Activated CD4-positive, alpha-beta T cell treated with anti-CD3 and anti-CD28 coated beads, Interleukin-2, amount 50 U/mL, for 48 hours (primary cell): ENCODE results near the gene ITGA1.

ENCODE experiments used
- DNase-seq, 2 experiments: peaks; one replicate each; pipeline ENCODE4 v3.0.0-alpha.2; 2020

Gene ITGA1

DNA sequence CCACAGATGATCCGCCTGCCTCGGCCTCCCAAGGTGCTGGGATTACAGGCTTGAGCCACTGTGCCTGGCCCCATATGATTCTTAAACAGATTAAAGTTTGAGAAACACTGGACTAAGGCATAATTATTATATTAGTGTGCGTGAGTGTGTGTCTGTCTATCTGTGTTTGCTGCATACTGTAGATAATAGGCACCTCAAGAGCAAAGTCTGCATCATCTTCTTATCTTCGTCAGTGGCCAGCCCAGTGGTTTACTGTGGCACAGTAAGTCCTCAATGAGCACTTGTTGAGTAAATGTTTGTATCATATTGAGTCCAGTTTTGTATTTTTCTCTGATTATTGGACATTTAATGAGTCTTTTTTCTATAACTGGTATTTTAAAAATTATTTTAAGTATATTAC lies 81.7 kb downstream of the ITGA1 start:
- no peak for DNase-seq

- DNase-seq, result no peak
Measured at GRCh38 chr5:52870448-52870847, 82.7 kb downstream of the ITGA1 start.

DNA sequence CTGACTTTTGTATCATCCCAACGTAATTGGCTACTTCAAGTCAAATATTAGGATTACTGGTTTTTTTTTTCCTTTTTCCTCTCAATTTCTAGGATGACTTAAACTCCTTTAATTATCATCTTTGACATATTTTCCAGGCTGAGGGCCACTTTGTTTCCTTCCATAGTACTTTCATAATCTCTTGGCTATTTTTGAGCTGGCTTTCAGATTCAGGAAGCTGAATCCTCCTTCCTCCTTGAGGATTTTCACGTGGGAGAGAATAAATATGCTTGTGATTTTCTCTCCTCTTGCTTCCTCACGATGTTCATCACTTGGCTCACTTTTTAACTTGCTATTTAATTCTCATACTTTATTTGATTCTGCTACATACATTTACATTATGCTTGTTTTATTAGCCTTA lies 88.1 kb downstream of the ITGA1 start:
- DNase-seq, result no peak

GRCh38 chr5:52876456-52876855 lies 88.7 kb downstream of the ITGA1 start:
- no peak for DNase-seq

GRCh38 chr5:52878656-52879055 lies 90.9 kb downstream of the ITGA1 start:
- no peak for DNase-seq

DNA sequence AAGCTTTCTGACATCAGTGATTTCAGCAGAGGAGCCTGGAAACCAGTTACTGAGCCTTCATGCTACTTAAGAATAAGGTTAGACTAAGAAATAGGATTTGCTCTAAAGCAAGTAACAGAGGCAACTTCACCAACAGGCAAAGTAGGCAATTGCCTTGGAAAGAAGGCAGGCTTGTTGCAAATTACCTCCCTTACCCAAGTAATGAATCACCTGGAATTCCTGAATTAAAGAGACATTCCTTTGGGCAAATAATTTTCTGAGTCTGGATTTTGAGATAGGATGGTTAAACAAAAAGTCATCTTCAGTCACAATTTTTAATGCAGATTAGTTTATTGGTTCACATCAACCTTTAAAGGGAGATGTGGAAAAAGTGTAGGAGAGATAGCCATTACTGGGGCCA lies 92.8 kb downstream of the ITGA1 start:
- no peak for DNase-seq

DNA sequence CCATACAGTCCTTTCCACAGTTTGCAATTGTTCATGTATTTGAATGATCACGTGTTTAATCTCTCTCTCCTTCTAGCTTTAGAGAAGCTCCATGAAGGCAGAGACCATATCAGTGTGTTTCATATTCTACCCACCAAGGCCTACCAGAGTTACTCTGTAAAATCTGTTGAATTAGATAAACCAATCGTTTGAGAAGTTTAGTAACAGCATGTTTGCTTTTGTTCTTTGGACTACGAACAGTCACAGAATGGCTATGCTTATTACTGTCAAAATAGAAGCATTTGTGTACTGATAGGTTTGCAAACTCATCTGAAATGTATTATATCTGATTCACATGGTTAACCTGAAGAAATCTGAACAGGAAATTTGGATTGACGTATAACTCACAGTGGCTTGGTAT lies 93.8 kb downstream of the ITGA1 start:
- DNase-seq, result no peak

- DNase-seq, result no peak
Measured at GRCh38 chr5:52883110-52883509, 95.4 kb downstream of the ITGA1 start.

DNA sequence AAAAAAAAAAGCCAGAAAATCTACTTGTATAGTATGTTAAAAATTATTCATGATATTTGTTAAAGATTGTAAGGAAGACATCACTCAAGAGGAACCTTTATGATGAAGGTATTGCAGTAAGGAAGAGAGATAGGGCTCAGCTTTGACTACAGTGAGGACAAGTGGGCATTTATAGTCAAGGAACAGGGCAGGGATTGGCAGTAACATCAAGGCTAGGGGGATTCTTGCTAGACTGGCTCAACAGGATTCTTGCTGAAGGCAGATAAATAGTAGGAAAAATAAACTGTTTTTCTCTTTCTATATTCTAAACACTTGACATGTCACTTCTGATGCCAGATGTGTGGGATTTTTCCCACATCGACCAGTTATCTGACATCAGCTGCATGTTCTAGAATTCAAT lies 96.7 kb downstream of the ITGA1 start:
- no peak for DNase-seq

- DNase-seq, result no peak
Measured at GRCh38 chr5:52885614-52886013, 97.9 kb downstream of the ITGA1 start.

DNA sequence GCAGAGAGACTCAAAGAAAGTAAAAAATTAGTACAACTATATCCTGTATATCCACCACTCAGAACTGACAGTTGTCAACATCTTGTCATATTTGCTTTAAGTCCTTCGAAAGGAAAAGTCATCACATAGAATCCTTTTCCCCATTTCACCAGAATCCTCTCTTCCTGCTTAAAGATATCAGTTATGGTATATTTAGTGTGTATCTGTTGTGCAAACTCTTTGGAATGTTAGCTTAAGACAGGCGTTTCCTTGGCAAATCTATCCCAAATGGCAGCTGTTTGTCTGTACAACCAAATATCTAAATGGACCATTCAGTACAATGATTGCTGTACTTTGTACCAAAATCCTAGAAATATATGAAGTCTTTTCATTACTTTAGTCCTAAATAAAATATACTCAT lies 98.5 kb downstream of the ITGA1 start:
- DNase-seq, result no peak

DNA sequence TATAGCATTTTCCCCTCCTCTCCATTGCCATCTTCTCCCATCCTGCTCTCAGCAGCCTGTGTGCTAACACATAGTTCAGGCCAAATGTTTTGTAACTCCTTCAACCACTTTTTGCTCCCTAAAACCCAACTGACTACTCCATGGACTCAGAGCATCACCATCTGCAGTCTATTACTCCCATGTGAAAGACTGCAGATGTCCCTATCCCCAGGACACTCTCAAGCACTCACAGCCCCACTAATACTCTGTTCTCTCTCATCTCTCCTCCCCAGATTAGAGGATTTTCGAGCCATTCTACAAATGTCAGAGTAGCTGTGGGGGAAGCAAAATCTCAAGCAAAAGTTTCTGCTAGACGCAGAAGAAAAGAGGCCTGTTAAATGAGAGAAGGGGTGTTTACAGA lies 99.3 kb downstream of the ITGA1 start:
- DNase-seq, result no peak

- no peak for DNase-seq
Measured at GRCh38 chr5:52888363-52888762, 100.6 kb downstream of the ITGA1 start.

- DNase-seq, result no peak
Measured at GRCh38 chr5:52892242-52892878, 104.6 kb downstream of the ITGA1 start.

- DNase-seq, result no peak
Measured at GRCh38 chr5:52893105-52893504, 105.4 kb downstream of the ITGA1 start.

- DNase-seq, result no peak
Measured at GRCh38 chr5:52893863-52894262, 106.1 kb downstream of the ITGA1 start.

- no peak for DNase-seq
Measured at GRCh38 chr5:52894451-52894850, 106.7 kb downstream of the ITGA1 start.

GRCh38 chr5:52895075-52895474 lies 107.4 kb downstream of the ITGA1 start:
- no peak for DNase-seq

DNA sequence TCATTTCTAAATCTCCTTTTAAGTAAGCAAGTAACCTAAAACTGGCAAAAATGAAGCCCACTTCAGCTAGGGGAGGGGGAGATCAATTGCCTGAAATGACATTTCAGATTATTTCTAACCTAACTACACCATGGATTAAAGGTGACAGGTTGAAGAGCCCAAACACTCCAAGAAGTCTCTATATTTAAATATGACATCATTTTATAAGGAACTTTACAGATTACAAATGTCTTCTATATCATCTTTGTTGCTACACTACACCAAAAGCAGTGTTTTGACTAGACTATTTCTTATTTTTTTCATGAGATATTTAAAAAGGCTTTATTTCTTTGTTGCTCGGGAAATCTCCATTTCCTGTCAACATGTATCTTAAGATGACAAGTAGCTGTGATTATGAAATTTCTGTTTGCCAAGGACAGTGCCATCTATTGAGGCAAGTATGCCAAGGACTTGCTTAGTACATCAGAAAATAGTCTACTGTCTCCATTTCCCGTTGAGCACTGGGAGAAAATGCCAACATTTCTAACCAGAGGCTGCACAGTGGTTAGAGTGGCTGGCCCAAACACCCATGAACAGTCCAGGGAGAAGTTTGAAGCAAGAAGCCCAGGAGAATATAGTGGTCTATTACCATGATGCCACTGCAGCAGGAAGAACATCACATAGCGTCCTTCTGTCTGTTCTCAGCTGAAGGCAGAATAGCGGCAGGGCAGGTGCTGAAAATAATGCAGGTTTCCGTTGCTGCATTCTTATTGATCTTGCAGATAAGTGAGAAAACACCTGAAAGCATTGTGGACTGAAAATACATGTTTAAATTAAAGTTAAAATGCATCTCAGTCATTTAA lies 108.1 kb downstream of the ITGA1 start:
- DNase-seq, result no peak

- no peak for DNase-seq
Measured at GRCh38 chr5:52896534-52897237, 109.0 kb downstream of the ITGA1 start.

DNA sequence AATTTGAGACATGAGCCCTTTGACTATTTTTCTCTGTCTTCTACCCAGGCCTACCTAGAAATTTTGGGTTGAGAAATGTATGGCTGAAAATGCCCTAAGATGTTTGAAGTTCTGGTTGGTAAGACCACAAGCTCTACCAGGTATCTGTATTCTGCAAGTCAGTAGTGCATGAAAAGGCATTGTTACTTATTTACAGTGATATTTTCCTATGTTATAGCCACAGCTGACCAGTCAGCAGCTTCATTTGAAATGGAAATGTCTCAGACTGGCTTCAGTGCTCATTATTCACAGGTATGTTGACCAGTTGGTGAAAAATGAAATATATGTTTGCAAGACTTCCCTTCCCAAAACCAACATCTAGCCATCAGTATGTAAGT lies 109.5 kb downstream of the ITGA1 start:
- DNase-seq, result no peak

GRCh38 chr5:52898961-52899680 lies 111.4 kb downstream of the ITGA1 start:
- DNase-seq, result no peak

DNA sequence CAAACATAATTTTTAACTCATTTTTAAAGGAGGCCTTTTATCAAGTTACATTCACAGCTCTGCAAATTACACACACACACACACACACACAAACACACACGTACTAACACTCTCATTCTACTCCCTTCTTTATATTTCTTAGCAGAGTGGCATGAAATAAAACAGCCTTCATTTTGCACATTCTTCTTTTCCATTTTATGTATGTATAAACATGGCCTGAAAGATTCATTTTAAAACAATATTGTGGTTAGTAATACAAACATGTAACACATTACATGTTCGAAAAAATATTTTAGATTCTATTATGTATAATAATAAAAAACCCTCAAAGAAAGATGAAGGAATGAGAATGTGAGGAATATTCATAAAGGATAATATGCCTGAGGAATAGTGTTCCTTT lies 115.4 kb downstream of the ITGA1 start:
- DNase-seq, result no peak
